OCI-LY7 (cell line): ENCODE results near the gene MED4. TPM values are rescaled to one million over a fixed set of nuclear protein-coding genes. Genes with fewer than 3 reads are reported as not detected.

Experiments used
- BruUV-seq: library from RNA; stranded (reverse); fragments of 400-500 nt; replicated peaks from 2 replicates; lab custom pipeline; 2021; lab: Mats Ljungman, UMichigan
- CTCF ChIA-PET: fragments of 300-600 bp; sonication (Branson Sonifier 250); formaldehyde crosslinking; loops from one replicate; lab custom pipeline; 2022; ENCODE audit warnings: antibody characterized with exemption; ENCODE audit not compliant: unreplicated experiment; lab: Charles Lee
- POLR2A ChIA-PET: fragments of 300-600 bp; sonication (Branson Sonifier 250); formaldehyde crosslinking; loops from one replicate; lab custom pipeline; 2022; ENCODE audit warnings: antibody characterized with exemption; lab: Charles Lee
- DNase-seq: peaks from one replicate; pipeline ENCODE4 v3.0.0-alpha.2; 2015; ENCODE audit warnings: low spot score
- H2AFZ ChIP-seq: fragments of 200-600 bp; sonication (generic), shearing (Covaris generic); 2 replicates; pipeline ENCODE4 v1.6.1; 2014; ENCODE audit warnings: mild to moderate bottlenecking, antibody characterized with exemption, low read length, moderate library complexity
- H3K27ac ChIP-seq: fragments of 200-600 bp; sonication (generic); 2 replicates; pipeline ENCODE4 v1.5.1; 2014; ENCODE audit warnings: mixed run types, low read depth, mild to moderate bottlenecking, moderate library complexity, low read length, inconsistent platforms; ENCODE audit not compliant: poor library complexity, severe bottlenecking
- H3K36me3 ChIP-seq: fragments of 200-600 bp; sonication (generic); 2 replicates; pipeline ENCODE4 v1.6.1; 2014; ENCODE audit warnings: mild to moderate bottlenecking, antibody characterized with exemption, low read length, moderate library complexity, mixed read lengths; ENCODE audit not compliant: insufficient read depth
- H3K4me1 ChIP-seq: fragments of 200-600 bp; sonication (generic); 2 replicates; pipeline ENCODE4 v1.5.1; 2014; ENCODE audit warnings: mild to moderate bottlenecking, low read length; ENCODE audit not compliant: insufficient read depth, poor library complexity, severe bottlenecking
- H3K4me2 ChIP-seq: fragments of 200-600 bp; sonication (generic); 2 replicates; pipeline ENCODE4 v1.6.1; 2014; ENCODE audit warnings: mild to moderate bottlenecking, low read length
- H3K4me3 ChIP-seq: fragments of 200-600 bp; sonication (generic); 2 replicates; pipeline ENCODE4 v1.5.1; 2014; ENCODE audit warnings: mild to moderate bottlenecking, low read depth, low read length; ENCODE audit not compliant: poor library complexity, severe bottlenecking
- H3K79me2 ChIP-seq: fragments of 200-600 bp; sonication (generic); 2 replicates; pipeline ENCODE4 v1.6.1; 2016; ENCODE audit warnings: low read depth, mild to moderate bottlenecking, low read length, moderate library complexity, mixed read lengths; ENCODE audit not compliant: insufficient read depth
- H3K9me2 ChIP-seq: fragments of 200-600 bp; sonication (generic); 2 replicates; pipeline ENCODE4 v1.6.1; 2016; ENCODE audit warnings: mild to moderate bottlenecking, low read length, mixed read lengths; ENCODE audit not compliant: insufficient read depth
- H3K9me3 ChIP-seq: fragments of 200-600 bp; sonication (generic); 2 replicates; pipeline ENCODE4 v1.6.1; 2014; ENCODE audit warnings: mild to moderate bottlenecking, mixed run types, low read length, mixed read lengths
- H4K20me1 ChIP-seq: fragments of 200-600 bp; sonication (generic); 2 replicates; pipeline ENCODE4 v1.6.1; 2014; ENCODE audit warnings: mild to moderate bottlenecking, antibody characterized with exemption, low read length, moderate library complexity, mixed read lengths; ENCODE audit not compliant: insufficient read depth
- CTCF ChIP-seq: fragments of 200-600 bp; sonication (generic); conservative IDR thresholded peaks from 2 replicates; pipeline ENCODE4 v1.5.1; 2014; ENCODE audit warnings: mild to moderate bottlenecking, antibody characterized with exemption, low read length, moderate library complexity, mixed read lengths
- EZH2phosphoT487 ChIP-seq: fragments of 200-600 bp; sonication (generic); IDR thresholded peaks from 2 replicates; pipeline ENCODE4 v1.6.1; 2018; ENCODE audit warnings: low read depth, borderline replicate concordance, mild to moderate bottlenecking, mixed run types, antibody characterized with exemption, low read length, moderate library complexity, mixed read lengths
- intact Hi-C: fragments of 100-400 bp; cut with micrococcal nuclease; formaldehyde crosslinking; loops from one replicate; pipeline ENCODE4 v1.10.0; 2022; ENCODE audit not compliant: unreplicated experiment
- total RNA-seq, 2 experiments: library from RNA; depleted of rRNA in 1 of 2; stranded (reverse); fragments of >200 nt in 1 of 2; shearing (Covaris generic) in 1 of 2; gene quantifications; 2 replicates each; pipeline ENCODE4 v1.2.3, GENCODE V29; 2014 to 2022

MED4 gene
- total RNA-seq, 2 experiments from 2014 or later, result 31.1 to 57.0 TPM

GRCh38 chr13:48050550-48050949 lies 44.4 kb downstream of the MED4 start:
- intact Hi-C loops, result no loop called here
- CTCF ChIA-PET, result no interaction called here
- no peaks in the 10 kb centered on the region for H3K9me3 ChIP-seq
- H3K36me3 ChIP-seq, result peaks cover 93% of the 10 kb centered on the region
- H2AFZ ChIP-seq, result no peak overlapping the region
- H3K9me2 ChIP-seq, result no peaks in the 10 kb centered on the region
- POLR2A ChIA-PET, result interaction anchor here (0.7 to 1.4 kb wide), 2 partner anchors 8 to 511 kb away, joined by 3 to 4 read pairs; no protein-coding TSS in a partner anchor
- H3K4me1 ChIP-seq, result no peaks in the 10 kb centered on the region
- no peaks in the 10 kb centered on the region for H3K79me2 ChIP-seq
- no peak for DNase-seq
- no peak overlapping the region for H3K4me2 ChIP-seq
- no peak overlapping the region for H3K4me3 ChIP-seq
- no peaks in the 10 kb centered on the region for H4K20me1 ChIP-seq
- no peak overlapping the region for H3K27ac ChIP-seq
- TF ChIP-seq CTCF (no peak), EZH2phosphoT487 (no peak)
- BruUV-seq, result no TSS peak

GRCh38 chr13:48043789-48044503 lies 51.0 kb downstream of the MED4 start:
- H3K27ac ChIP-seq, result no peak overlapping the region

More at GRCh38 chr13:48043789-48044503, 51.0 kb downstream of the MED4 start:
- Histone ChIP-seq H3K9me2 (no peaks in the 10 kb centered on the region), H3K4me1 (peaks cover 4% of the 10 kb centered on the region), H4K20me1 (no peaks in the 10 kb centered on the region), H2AFZ (no peak overlapping the region), H3K4me3 (no peak overlapping the region), H3K36me3 (peaks cover 87% of the 10 kb centered on the region), H3K79me2 (peaks cover 15% of the 10 kb centered on the region; the same call in 1 of the 2 replicates), H3K4me2 (no peak overlapping the region), H3K9me3 (no peaks in the 10 kb centered on the region; the same call in 1 of the 2 replicates)
- no peak for TF ChIP-seq CTCF
- no peak for TF ChIP-seq EZH2phosphoT487
- no peak for DNase-seq
- POLR2A ChIA-PET, result no interaction called here
- BruUV-seq, result no TSS peak
- intact Hi-C loops, result no loop called here
- CTCF ChIA-PET, result no interaction called here
